K562 (cell line): ENCODE data around the gene RIC8B. TPM values are rescaled to one million over a fixed set of nuclear protein-coding genes. Genes with fewer than 3 reads are reported as not detected.

Experiments
- ATAC-seq: fragments of 200-7000 bp; cut with Tn5 transposase; 3 replicates; pipeline ENCODE4 v1.9.1; 2020; ENCODE audit warnings: moderate library complexity
- BruUV-seq: library from RNA; stranded (reverse); fragments of 400-500 nt; replicated peaks from 2 replicates; lab custom pipeline; 2021; lab: Mats Ljungman, UMichigan
- CTCF ChIA-PET: fragments of 300-600 bp; formaldehyde crosslinking; extraction: SDS; loops from one replicate; lab custom pipeline; 2021; ENCODE audit warnings: low intra/inter-chr PET ratio; lab: Yijun Ruan, JAX
- POLR2A ChIA-PET: fragments of 300-600, 350-650 bp; sonication (Branson Sonifier 250); formaldehyde crosslinking; extraction: SDS; loops from one replicate; lab custom pipeline; 2021; ENCODE audit warnings: antibody characterized with exemption, inconsistent platforms; lab: Yijun Ruan, JAX
- DNase-seq, 4 experiments: peaks; one replicate each; pipeline versions ENCODE4 v3.0.0 to v3.0.0-alpha.2; 2011 to 2018; ENCODE audit warnings: low spot score in 3 of 4, mixed read lengths in 3 of 4; ENCODE audit errors: extremely low read depth in 1 of 4
- FAIRE-seq: peaks from 2 replicates; lab custom pipeline; 2011; peaks lifted over from hg19 to GRCh38; lab: Jason Lieb, UNC
- H2AFZ ChIP-seq: 2 replicates; pipeline ENCODE4 v1.6.0; 2011; ENCODE audit warnings: low read depth, low read length, control low read depth, inconsistent platforms
- H3K27ac ChIP-seq: fragments of 200-600 bp; 3 replicates; pipeline ENCODE4 v1.8.0; 2011; ENCODE audit warnings: low read depth, mild to moderate bottlenecking, control low read depth, inconsistent platforms, low read length, moderate library complexity, mixed read lengths; ENCODE audit errors: extremely low read depth
- H3K27me3 ChIP-seq, 2 experiments: fragments of 300-600 bp in 1 of 2; 2 replicates in 1 of 2; 3 replicates in 1 of 2; pipeline versions ENCODE4 v1.6.0 to v1.8.0; 2011; ENCODE audit warnings: inconsistent platforms in 2 of 2, low read length in 2 of 2, mild to moderate bottlenecking in 1 of 2, mixed read lengths in 1 of 2, moderate library complexity in 1 of 2; ENCODE audit not compliant: control insufficient read depth in 2 of 2, insufficient read depth in 2 of 2
- H3K36me3 ChIP-seq: fragments of 300-600 bp; 3 replicates; pipeline ENCODE4 v1.8.0; 2011; ENCODE audit warnings: mild to moderate bottlenecking, low read length, inconsistent platforms; ENCODE audit not compliant: control insufficient read depth, insufficient read depth
- H3K4me1 ChIP-seq, 2 experiments: fragments of 200-600 bp in 1 of 2; replicated peaks in 1 of 2; 2 replicates in 1 of 2; 3 replicates in 1 of 2; pipeline versions ENCODE4 v1.5.1 to v1.8.0; 2011; ENCODE audit warnings: inconsistent platforms in 2 of 2, low read length in 2 of 2, mild to moderate bottlenecking in 1 of 2, mixed read lengths in 1 of 2, moderate library complexity in 1 of 2; ENCODE audit not compliant: control insufficient read depth in 2 of 2, insufficient read depth in 2 of 2
- H3K4me2 ChIP-seq: 2 replicates; pipeline ENCODE4 v1.6.1; 2011; ENCODE audit warnings: low read length, control low read depth, inconsistent platforms, mixed read lengths; ENCODE audit not compliant: insufficient read depth
- H3K4me3 ChIP-seq: fragments of 200-600 bp; sonication (generic), shearing (Covaris generic); 2 replicates; pipeline ENCODE4 v1.5.1; 2016; ENCODE audit warnings: control low read depth, inconsistent platforms
- H3K79me2 ChIP-seq: fragments of 200-600 bp; 3 replicates; pipeline ENCODE4 v1.8.0; 2011; ENCODE audit warnings: low read length, inconsistent platforms; ENCODE audit not compliant: control insufficient read depth, insufficient read depth
- H3K9ac ChIP-seq, 2 experiments: 2 replicates each; pipeline versions ENCODE4 v1.6.0 to v1.6.1; 2011; ENCODE audit warnings: low read depth in 2 of 2, low read length in 2 of 2, control low read depth in 1 of 2, inconsistent platforms in 1 of 2, mild to moderate bottlenecking in 1 of 2, mixed read lengths in 1 of 2; ENCODE audit not compliant: insufficient read depth in 1 of 2
- H3K9me1 ChIP-seq: one replicate; pipeline ENCODE4 v1.6.0; 2011; ENCODE audit warnings: inconsistent platforms, mild to moderate bottlenecking, low read length, moderate library complexity; ENCODE audit not compliant: control insufficient read depth, insufficient read depth
- H3K9me3 ChIP-seq: replicated peaks from 2 replicates; pipeline ENCODE4 v1.5.1; 2011; ENCODE audit warnings: low read depth, low read length, inconsistent platforms; ENCODE audit not compliant: control insufficient read depth, insufficient read depth
- H4K20me1 ChIP-seq: replicated peaks from 2 replicates; pipeline ENCODE4 v1.6.1; 2011; ENCODE audit warnings: low read length, inconsistent platforms, mixed read lengths; ENCODE audit not compliant: control insufficient read depth, insufficient read depth
- CBFA2T3 ChIP-seq: fragments of 450-650 bp; IDR thresholded peaks from 2 replicates; pipeline ENCODE4 v1.6.1; 2017
- EP300 ChIP-seq: IDR thresholded peaks from 2 replicates; pipeline ENCODE4 v1.6.1; 2012; ENCODE audit warnings: low read length, improper control_type of control experiment
- FOXJ2 ChIP-seq: fragments of 200-800 bp; sonication (Bioruptor generic); IDR thresholded peaks from 2 replicates; pipeline ENCODE4 v1.6.1; 2016; ENCODE audit warnings: missing genetic modification characterization, missing compliant biosample characterization
- ILK ChIP-seq: fragments of 450-650 bp; IDR thresholded peaks from 2 replicates; pipeline ENCODE4 v1.6.1; 2016; ENCODE audit warnings: missing genetic modification characterization, low read depth, mild to moderate bottlenecking, missing compliant biosample characterization, moderate library complexity, borderline replicate concordance
- MEIS2 ChIP-seq: fragments of 450-650 bp; IDR thresholded peaks from 2 replicates; pipeline ENCODE4 v1.6.1; 2014; ENCODE audit warnings: mild to moderate bottlenecking; ENCODE audit not compliant: partially characterized antibody
- TEAD1 ChIP-seq, 2 experiments: fragments of 450-650 bp in 1 of 2; sonication (generic) in 1 of 2; formaldehyde crosslinking; IDR thresholded peaks; 2 replicates each; pipeline versions ENCODE4 v1.4.0 to v1.8.0; 2020 to 2022; ENCODE audit warnings: mild to moderate bottlenecking in 2 of 2, missing genetic modification reagents in 1 of 2
- WGBS: fragments of 100-300 bp; shearing (Covaris generic); methylation state at CpG from one replicate; pipeline ENCODE4 v1.1.6; 2016; ENCODE audit warnings: low coverage, mixed read lengths; ENCODE audit not compliant: insufficient coverage; ENCODE audit errors: missing lambda C conversion rate; 5-methylcytosine and 5-hydroxymethylcytosine counted together
- in situ Hi-C: fragments of 300-500 bp; cut with MboI; formaldehyde crosslinking; loops from 4 replicates; pipeline ENCODE4 v1.15.0; 2018; ENCODE audit warnings: inconsistent platforms, mixed read lengths
- intact Hi-C: fragments of 100-400 bp; cut with micrococcal nuclease; formaldehyde crosslinking; loops from 2 replicates; pipeline ENCODE4 v1.14.2; 2022
- polyA plus RNA-seq, 8 experiments: library from polyadenylated mRNA; depleted of rRNA in 4 of 8; stranded (reverse) in 5 of 8; unstranded in 3 of 8; fragments of >200 nt; fragmentation: Nextera tagmentation in 2 of 8; fragmentation: Illumina TruSeq in 1 of 8; extraction: Ambion mirVana in 2 of 8; extraction: Trizol in 1 of 8; gene quantifications; 2 replicates each; pipeline versions ENCODE4 v1.2.1 to v1.2.3, GENCODE V29; 2011 to 2014; ENCODE audit warnings: inconsistent platforms in 1 of 8, missing spikeins in 1 of 8
- total RNA-seq, 7 experiments: library from RNA; depleted of rRNA in 6 of 7; stranded (reverse); fragments of >200 nt in 6 of 7; fragmentation: Illumina TruSeq in 2 of 7; extraction: Trizol in 2 of 7; gene quantifications; 2 replicates each; pipeline versions ENCODE4 v1.2.1 to v1.2.3, GENCODE V29; 2011 to 2021; ENCODE audit warnings: low replicate concordance in 1 of 7

The RIC8B gene
- total and polyA plus RNA-seq, 9 of the 15 experiments (the other 6 are each of a cell fraction or from before 2014, with no cell fraction given) = 0.92 to 8.1 (median 4.8) TPM

DNA sequence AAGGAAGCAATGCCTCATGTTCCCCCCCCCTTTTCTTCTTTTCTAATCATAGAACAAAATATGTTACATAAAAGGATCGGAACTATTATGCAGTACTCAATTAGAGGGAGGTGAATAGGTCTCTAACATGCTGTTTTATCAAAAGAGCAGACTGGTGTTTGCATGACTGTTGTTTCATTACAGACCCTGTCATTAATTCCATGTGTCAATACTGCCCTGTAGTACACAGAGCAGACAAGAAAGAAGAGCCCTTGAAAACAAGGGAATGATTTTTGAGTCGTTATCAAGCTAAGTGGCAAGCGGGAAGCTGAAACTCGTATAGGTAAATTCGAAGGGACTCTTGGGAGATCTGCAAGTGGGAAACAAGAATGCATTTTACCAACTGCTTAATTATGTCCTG, 104.3 kb downstream of the RIC8B start:
- Histone ChIP-seq H3K9ac (no peak overlapping the region), H3K9me1 (no peaks in the 10 kb centered on the region), H3K4me2 (no peak overlapping the region), H3K36me3 (0 out of 3 replicates have a peak, but pooled peaks cover 2% of the 10 kb centered on the region), H3K79me2 (no peaks in the 10 kb centered on the region), H2AFZ (no peak overlapping the region), H3K27ac (no peak overlapping the region), H3K4me1 (peaks cover 0 to 4% of the 10 kb centered on the region in 2 experiments; a peak in 2 of 5 replicates), H3K9me3 (no peaks in the 10 kb centered on the region), H3K4me3 (no peak overlapping the region), H4K20me1 (no peaks in the 10 kb centered on the region), H3K27me3 (no peaks in the 10 kb centered on the region)
- no peak for TF ChIP-seq ILK (tag)
- 74% methylated on average over 5 of the region's 5 CpGs for WGBS
- in situ Hi-C loops = no loop called here
- FAIRE-seq (no peak), ATAC-seq (no peak), DNase-seq (no peak)
- BruUV-seq = no TSS peak
- POLR2A ChIA-PET = interaction anchor here (1.2 kb wide), 1 partner anchor 14 kb away, joined by 4 read pairs; no protein-coding TSS in a partner anchor
- CTCF ChIA-PET = no interaction called here
- intact Hi-C loops = no loop called here

DNA sequence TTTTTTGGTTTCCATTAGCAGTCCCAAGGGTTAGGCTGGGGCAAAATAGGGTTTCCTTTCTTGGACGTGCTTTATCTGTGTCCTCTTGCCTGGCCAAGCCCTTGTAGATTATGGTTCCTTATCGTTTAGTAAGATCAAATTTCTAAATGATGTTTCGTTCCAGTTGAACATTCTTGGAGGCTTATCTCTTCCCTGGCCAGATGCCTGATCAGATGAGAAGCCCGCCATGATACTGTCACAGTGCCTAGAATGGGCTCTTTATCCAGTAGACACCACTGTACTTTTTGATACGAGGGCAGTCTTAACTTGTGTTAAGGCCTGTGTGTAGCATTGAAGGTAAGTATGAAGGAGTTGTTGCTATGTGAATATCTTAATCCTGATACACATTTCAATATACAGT, 105.1 kb downstream of the RIC8B start:
- no peak overlapping the region for H3K4me3 ChIP-seq
- no peak overlapping the region for H3K9ac ChIP-seq
- no peak for DNase-seq
- H3K4me2 ChIP-seq = no peak overlapping the region
- BruUV-seq = no TSS peak
- ChIA-PET POLR2A (no interaction called here), CTCF (no interaction called here)
- 0 out of 3 replicates have a peak, but pooled peaks cover 2% of the 10 kb centered on the region for H3K36me3 ChIP-seq
- no peaks in the 10 kb centered on the region for H3K79me2 ChIP-seq
- H3K9me1 ChIP-seq = no peaks in the 10 kb centered on the region
- FAIRE-seq = no peak
- intact Hi-C loops (no loop called here), in situ Hi-C loops (no loop called here)
- H3K4me1 ChIP-seq = peaks cover 0 to 4% of the 10 kb centered on the region in 2 experiments; a peak in 2 of 5 replicates
- no peaks in the 10 kb centered on the region for H3K27me3 ChIP-seq
- 14% methylated on average over 5 of the region's 5 CpGs for WGBS
- H3K27ac ChIP-seq = no peak overlapping the region
- TF ChIP-seq CBFA2T3 (peak; percentile 26; the same call in 1 of the 2 replicates), EP300 (no peak), MEIS2 (no peak), TEAD1 (CRISPR knock-in tag; IDR thresholded peaks at IDR 0.05) (peak in 1 of 2 experiments; percentile 90; a peak in 2 of 4 replicates), FOXJ2 (tag) (peak; percentile 32; the same call in 1 of the 2 replicates)
- H2AFZ ChIP-seq = no peak overlapping the region
- H3K9me3 ChIP-seq = no peaks in the 10 kb centered on the region
- H4K20me1 ChIP-seq = no peaks in the 10 kb centered on the region
- ATAC-seq = no peak
